Ascending aorta (tissue), 2 donors: ENCODE data around the gene DNAH1. TPM values are rescaled to one million over a fixed set of nuclear protein-coding genes. Genes with fewer than 3 reads are reported as not detected.

Source experiments
- DNase-seq, 2 donors: peaks; one replicate each; pipeline ENCODE4 v3.0.0-alpha.2; 2019; ENCODE audit warnings: low spot score in 2 of 2
- H3K27ac ChIP-seq, 2 donors: fragments of 200-600 bp; sonication (generic); one replicate each; pipeline ENCODE4 v1.5.1; 2016 to 2017; ENCODE audit warnings: mild to moderate bottlenecking in 1 of 2
- H3K27me3 ChIP-seq: fragments of 200-600 bp; sonication (generic); one replicate; pipeline ENCODE4 v1.5.1; 2017
- H3K36me3 ChIP-seq, 2 donors: fragments of 200-600 bp; sonication (generic); one replicate each; pipeline ENCODE4 v1.5.1; 2016
- H3K4me1 ChIP-seq, 2 donors: fragments of 200-600 bp; sonication (generic); one replicate each; pipeline ENCODE4 v1.5.1; 2016 to 2017; ENCODE audit warnings: mild to moderate bottlenecking in 1 of 2
- H3K4me3 ChIP-seq, 2 donors: fragments of 200-600 bp; sonication (generic); one replicate each; pipeline ENCODE4 v1.5.1; 2016 to 2017; ENCODE audit warnings: mild to moderate bottlenecking in 1 of 2
- H3K9me3 ChIP-seq, 2 donors: fragments of 200-600 bp; sonication (generic); one replicate each; pipeline ENCODE4 v1.5.1; 2016
- CTCF ChIP-seq, 3 experiments: fragments of 200-600 bp in 2 of 3; fragments of 450-650 bp in 1 of 3; sonication (generic) in 2 of 3; IDR thresholded peaks; one replicate each; pipeline ENCODE4 v1.5.1; 2016 to 2019; ENCODE audit warnings: antibody characterized with exemption in 3 of 3, mild to moderate bottlenecking in 1 of 3, moderate library complexity in 1 of 3
- intact Hi-C: fragments of 100-400 bp; cut with DNase I; formaldehyde crosslinking; loops from one replicate; pipeline ENCODE4 v1.15.1; 2023
- total RNA-seq: library from RNA; depleted of rRNA; stranded (reverse); fragments of >200 nt; gene quantifications from one replicate; pipeline ENCODE4 v1.1.0, GENCODE V29; 2016

Gene DNAH1
- total RNA-seq, 1 donor from 2014 or later = 7.6 TPM

DNA sequence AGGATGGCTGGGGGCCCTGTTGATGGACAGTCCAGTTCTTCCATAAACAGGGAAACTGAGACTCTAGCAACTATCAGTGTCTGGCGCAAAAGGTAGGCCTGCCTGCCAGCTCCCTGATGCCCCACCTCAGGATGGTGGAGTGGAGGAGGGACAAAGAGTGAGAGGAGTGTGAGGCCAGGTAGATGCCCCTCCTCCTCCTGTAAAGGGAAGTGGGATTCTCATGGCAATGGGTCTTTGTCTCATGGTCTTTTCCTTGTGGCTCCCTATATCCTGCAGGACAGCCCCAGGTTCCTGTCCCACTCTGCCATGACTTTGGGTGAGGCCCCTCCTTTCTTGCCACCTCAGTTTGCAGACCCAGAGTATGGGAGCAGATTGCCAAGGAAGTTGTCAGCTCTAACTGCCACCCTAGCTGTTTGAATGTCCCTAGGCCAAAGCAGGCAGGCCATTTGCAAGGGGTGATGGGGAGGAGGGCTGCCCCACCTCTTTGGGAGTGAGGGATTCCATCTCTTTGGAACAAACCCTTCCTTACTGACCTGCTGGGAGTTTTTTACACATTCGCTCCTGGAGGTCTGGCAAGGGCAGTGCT lies 2.8 kb upstream of the DNAH1 start:
- Histone ChIP-seq H3K27me3 (no peaks in the 10 kb centered on the region), H3K4me3 (no peak overlapping the region), H3K27ac (peak overlapping the region; percentile 6 to 34), H3K4me1 (no peaks in the 10 kb centered on the region), H3K36me3 (peaks cover 0 to 7% of the 10 kb centered on the region in 2 donors), H3K9me3 (no peaks in the 10 kb centered on the region)
- intact Hi-C loops = no loop called here
- no peak for TF ChIP-seq CTCF (IDR thresholded peaks at IDR 0.05)
- DNase-seq = no peak

GRCh38 chr3:52313774-52314188 lies 2.3 kb upstream of the DNAH1 start:
- Histone ChIP-seq H3K4me1 (no peaks in the 10 kb centered on the region), H3K4me3 (no peak overlapping the region), H3K36me3 (peaks cover 0 to 7% of the 10 kb centered on the region in 2 donors), H3K27ac (peak overlapping the region; percentile 6 to 34), H3K27me3 (no peaks in the 10 kb centered on the region), H3K9me3 (no peaks in the 10 kb centered on the region)
- peak; percentile 24 to 72 for DNase-seq
- intact Hi-C loops = no loop called here
- TF ChIP-seq CTCF (IDR thresholded peaks at IDR 0.05) = no peak

GRCh38 chr3:52314489-52314888 lies 1.6 kb upstream of the DNAH1 start:
- TF ChIP-seq CTCF (IDR thresholded peaks at IDR 0.05) = no peak
- no peak for DNase-seq
- Histone ChIP-seq H3K4me3 (no peak overlapping the region), H3K27ac (peak overlapping the region in 1 of 2 donors; percentile 6), H3K36me3 (peaks cover 0 to 7% of the 10 kb centered on the region in 2 donors), H3K4me1 (no peaks in the 10 kb centered on the region), H3K27me3 (no peaks in the 10 kb centered on the region), H3K9me3 (no peaks in the 10 kb centered on the region)
- intact Hi-C loops = no loop called here

DNA sequence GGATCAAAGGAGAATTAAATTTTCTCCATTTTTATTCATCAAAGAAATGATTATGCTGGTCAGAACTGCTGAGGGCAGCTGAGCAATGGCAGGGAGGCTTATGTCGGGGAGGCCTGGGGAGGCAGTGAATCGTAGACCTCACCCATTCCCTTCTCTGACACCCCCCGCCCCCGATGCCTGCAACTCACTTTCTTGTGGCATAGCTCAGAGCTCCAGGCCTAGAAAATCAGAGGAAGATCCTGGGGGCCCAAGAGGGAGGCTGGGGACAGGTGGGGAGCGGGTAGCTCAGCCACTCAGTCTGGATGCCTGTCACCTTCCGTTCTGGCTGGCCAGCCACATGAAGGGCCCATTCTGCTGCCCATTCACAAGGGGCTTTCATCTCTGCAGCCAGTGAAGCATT lies 1.1 kb upstream of the DNAH1 start:
- no peak overlapping the region for H3K4me3 ChIP-seq
- intact Hi-C loops = no loop called here
- H3K36me3 ChIP-seq = peaks cover 0 to 4% of the 10 kb centered on the region in 2 donors
- no peaks in the 10 kb centered on the region for H3K9me3 ChIP-seq
- TF ChIP-seq CTCF (IDR thresholded peaks at IDR 0.05) = no peak
- H3K27ac ChIP-seq = no peak overlapping the region
- DNase-seq = no peak
- no peaks in the 10 kb centered on the region for H3K4me1 ChIP-seq
- no peaks in the 10 kb centered on the region for H3K27me3 ChIP-seq

DNA sequence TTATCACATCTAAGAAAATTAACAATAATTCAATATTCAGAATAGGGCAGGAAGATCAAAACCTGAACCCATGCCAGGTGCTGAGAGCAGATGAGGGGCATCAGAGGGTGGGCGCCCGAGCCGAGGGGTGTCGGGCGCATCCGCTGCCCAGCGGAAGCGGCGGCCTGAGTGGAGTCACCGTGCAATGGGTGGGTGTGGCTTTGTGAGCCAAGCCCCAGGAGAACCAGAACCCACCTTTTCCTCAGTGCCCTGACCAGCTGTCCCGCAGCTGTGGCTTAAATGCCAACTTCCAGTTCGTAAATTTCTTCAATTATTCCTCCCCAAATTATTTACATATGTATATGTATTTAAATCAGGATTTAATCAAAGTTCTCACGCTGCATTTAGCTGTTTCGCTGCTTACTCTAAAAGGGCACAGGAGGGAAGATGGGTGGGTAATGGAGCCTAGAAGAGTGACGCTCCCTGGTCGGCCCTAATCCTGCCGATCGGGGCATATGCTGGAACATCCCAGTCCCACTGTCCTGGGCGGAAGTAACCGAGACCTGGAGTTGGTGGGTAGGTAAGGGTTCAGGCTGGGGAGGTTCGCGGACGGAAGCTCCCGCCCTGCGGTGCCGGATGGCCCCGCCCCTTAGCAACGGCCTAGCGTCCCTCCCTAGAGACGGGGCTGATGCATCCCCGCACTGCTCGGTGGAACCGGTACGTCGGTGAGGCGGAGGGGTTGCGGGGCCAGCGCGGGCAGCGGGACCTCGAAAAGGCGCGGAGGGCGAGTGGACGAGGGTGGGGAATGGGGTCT lies 1.3 kb downstream of the DNAH1 start:
- Histone ChIP-seq H3K9me3 (no peaks in the 10 kb centered on the region), H3K4me3 (peak overlapping the region; percentile 7 to 53)
- TF ChIP-seq CTCF (IDR thresholded peaks at IDR 0.05) = no peak

More for the DNA sequence above, 1.3 kb downstream of the DNAH1 start:
- H3K27me3 ChIP-seq = no peaks in the 10 kb centered on the region
- no peaks in the 10 kb centered on the region for H3K4me1 ChIP-seq
- intact Hi-C loops = no loop called here
- no peak overlapping the region for H3K27ac ChIP-seq
- DNase-seq = no peak
- no peaks in the 10 kb centered on the region for H3K36me3 ChIP-seq
